ENCODE measurements around the gene PHRF1.

PHRF1 gene

DNA sequence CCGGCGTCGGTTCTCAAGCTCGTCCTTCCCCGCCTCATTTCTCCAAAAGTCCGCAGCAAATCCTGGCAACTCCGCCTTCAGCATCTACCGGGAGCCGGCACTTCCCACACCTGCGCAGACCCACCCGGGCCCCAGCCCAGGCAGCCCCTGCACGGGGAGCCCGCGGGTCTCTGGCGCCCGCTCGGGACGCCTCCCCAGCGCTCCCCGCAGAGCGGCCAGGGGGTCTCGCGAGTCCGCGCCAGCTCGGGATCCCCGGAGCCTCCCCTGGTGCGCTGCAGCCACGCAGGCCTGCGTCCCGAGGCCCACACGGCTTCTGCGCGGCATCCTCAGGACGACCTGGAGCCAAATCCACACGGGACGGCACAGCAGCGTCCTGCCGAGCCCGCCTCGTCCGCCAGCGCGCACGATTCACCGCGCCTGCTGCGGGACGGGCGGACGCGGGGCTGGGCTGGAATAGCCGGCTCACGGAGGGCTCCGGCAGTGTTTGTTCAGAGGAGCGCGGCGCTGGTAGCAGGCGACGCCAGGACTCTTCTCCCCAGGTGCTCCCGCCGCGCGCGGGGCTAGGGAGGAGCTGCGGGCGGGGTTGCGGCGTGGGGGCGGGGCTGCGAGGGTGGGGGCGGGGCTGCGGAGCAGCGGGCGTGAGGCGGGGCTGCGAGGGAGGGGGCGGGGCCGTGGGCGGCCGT, 816 bp upstream of the PHRF1 start:
- DNase-seq = no peak

DNA sequence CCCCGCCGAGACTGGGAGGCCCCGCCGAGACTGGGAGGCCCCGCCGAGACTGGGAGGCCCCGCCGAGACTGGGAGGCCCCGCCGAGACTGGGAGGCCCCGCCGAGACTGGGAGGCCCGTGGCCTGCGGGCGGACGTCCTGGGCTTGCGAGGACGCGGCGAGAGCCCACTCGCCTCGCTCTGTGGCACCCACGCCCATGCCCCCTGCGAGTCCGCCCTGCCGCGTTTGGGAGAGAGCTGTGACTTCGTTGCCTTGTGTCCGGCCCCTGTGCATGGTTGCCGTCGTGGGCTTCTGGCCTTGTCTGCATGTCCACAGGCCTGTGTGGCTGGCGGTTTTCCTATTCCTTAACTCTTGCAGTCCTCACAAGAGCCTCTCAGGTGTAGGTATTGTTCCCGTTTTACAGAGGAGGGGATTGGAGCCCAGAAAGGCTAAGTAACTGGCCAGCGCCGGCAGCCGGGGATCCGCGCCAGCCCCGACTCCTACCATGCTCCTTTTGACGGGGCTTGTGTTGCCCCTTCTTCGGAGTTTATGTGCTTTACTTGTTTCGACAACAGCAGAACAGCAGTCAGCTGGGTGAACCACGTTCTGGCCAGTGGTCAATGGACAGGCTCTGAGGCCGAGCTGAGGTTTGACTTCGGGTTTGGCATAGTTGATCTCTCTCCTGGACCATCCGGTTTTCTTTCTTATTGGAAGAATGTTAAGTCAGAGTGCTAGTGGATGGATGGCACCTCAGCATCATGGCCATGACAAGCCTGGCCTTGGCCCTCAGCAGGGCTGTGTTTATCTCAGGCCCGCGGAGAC, 741 bp downstream of the PHRF1 start:
- no peak for DNase-seq

DNA sequence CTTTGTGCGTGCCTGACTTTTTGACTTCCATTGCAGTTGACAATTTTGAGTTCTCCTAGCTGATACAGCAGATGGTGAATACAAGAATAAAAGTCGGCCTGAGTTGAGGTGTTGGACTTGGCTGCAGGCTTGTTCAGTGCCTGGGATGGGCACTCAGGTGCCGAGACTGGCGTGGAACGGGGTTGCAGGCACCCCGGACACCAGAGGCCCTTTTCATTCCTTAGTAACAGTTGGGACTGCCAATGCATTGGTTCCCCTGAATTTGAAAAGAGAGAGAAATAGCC, 1.3 kb downstream of the PHRF1 start:
- no peak for DNase-seq

DNA sequence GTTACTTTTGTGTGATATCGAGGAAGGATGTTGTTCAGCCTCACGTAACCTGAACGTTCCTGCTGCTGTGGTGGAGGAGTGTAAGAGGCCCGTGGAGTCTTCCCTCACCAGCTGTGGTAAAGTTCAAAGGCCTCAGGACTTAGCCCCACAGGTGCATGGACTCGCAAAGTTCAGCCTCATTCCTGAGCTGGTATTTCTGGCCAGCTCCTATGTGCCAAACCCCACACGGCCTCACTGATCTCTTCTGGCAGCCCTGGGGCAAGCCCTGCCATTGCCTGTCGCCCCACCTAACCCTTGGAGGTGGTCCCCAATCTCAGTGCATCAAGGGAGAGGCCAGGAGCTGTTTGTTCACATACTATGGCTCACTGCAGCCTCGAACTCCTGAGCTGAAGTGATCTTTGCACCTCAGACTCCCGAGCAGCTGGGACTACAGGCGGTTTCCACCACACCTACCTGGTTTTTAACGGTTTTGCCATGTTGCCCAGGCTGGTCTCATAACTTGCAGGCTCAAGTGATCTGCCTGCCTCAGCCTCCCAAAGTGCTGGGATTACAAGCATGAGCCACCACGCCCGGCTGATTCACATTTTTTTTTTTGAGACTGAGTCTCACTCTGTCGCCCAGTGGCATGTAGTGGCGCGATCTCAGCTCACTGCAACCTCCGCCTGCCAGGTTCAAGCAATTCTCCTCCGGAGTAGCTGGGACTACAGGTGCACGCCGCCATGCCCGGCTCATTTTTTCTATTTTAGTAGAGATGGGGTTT, 2.2 kb downstream of the PHRF1 start:
- DNase-seq = no peak

DNA sequence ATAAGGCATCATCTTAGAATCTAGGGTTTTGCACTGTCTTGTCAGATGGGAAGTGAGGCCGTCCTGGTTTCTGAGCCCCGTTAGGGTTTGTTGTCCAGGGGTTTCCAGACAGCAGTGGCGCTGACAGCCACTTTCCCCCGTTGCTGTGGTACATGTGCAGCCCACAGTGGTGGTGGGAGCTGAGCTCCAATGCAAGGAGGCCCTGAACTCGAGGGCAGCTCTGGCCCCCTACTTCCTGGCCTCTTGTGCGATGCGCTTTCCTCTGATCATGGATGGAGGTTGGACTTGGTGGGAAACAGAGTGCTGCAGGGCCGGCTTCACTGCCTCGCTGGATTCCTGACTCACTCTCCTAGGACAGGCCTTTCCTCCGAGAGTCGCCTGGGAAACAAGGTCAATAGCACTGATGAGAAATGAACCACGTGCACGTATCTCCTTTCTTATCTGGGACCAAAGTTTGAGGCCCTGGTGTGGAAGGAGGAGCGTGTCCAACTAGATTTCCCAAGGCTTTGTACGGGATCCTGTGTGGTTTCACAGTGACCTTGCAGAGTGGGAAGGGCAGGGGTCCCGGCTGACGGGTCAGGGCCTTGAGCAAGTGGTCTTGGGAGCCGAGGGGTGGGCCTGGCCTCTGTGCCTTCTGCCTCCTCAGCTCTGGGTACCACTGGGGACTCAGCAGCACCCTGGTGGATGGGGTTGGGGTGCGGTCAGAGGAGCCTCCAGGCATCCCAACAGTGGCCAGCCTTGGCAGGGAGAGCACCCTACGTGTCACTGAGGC, 3.7 kb downstream of the PHRF1 start:
- DNase-seq = no peak

DNA sequence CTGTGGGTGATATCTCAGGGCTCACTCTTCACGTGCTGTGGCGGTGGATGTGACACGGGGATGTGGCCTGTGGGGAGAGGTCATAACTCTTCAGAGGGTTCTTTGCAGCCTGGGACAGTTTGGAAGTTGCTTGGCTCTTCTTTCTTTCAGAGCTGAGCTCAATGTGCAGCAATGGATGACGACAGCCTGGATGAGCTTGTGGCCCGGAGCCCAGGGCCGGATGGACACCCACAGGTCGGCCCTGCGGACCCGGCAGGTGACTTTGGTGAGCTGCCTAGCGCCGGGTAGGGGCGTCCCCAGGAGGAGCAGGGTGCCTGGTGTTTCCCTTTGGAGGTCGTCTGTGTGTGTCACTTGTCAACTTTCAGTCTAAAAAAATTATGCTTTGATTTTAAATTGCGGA, 5.1 kb downstream of the PHRF1 start:
- no peak for DNase-seq

DNA sequence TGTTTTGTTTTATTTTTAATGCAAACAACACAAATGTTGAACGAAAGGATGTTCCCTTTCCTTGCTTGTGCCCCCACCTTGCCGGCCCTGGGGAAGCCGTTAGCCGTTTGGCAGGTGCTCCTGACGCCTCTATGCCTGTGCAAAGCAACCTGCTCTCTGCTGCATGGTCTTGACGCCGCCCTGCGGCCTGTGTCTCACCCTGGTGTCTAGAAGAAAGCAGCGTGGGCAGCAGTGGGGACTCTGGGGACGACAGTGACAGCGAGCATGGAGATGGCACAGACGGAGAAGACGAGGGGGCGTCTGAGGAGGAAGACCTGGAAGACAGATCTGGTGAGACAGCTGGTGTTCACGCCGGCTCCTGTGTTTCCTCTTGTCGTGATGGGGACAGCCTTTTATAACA, 5.5 kb downstream of the PHRF1 start:
- DNase-seq = no peak

DNA sequence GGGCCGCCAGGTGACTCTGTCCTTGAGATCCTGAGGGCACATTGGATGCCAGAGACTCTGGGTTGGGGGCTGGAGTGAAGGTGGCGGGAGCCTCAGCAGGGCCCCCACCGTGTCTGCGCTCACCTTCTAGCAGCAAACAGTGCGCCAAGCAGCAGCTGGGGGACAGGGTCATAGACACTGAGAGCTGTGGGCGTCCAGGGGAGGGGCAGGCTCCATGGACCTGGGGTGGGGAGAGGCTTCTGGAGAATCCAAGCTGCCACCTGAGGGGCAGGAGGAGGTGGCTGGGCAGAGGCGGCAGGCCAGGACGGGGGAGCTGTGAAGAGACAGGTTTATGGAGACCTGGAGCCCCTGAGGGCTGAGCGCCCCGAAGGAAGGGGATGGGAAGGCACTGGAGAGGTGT, 8.0 kb downstream of the PHRF1 start:
- DNase-seq = no peak

DNA sequence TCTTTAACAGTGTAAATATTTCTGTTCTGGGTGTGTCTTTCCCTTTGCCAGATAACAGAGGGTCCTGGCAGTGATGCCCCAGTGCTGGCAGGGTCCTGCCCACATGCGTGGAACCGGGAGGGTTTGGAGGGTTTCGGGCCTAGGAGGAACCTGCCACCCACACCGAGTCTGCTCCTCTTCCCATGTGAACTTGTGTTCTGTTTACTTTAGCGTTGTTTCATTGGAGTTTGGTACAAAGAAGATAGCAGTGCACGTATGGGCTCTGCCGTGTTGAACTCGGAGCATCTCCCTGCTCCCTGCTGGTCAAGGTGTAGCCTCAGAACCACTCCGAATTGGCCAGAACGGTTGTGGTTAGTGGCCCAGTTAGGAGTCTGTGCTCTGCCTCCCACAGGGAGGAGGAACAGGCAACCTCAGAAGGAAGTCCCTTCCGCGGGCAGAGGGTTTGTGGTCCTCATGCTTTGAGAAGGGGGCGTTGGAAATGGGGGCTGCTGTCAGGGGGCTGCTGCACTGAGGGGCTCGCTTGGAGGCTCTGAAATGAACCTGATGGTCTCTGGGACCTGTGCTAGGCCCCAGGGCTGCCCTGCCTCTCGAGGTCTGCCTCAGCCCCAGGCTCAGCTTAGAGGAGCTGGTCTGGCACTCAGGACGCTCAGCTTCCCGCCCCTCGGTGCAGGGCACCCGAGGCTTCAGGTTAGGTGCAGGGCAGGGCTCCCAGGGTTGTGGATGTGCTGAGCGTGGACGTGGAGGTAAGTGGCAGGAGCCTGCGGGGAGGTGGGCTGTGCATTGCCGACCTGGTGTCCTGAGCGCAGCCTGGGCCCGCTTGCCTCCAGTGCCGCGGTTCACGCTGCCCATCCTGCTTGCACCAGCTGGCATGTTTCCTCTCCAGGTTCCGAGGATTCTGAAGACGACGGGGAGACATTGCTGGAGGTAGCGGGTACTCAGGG, 10.4 kb downstream of the PHRF1 start:
- DNase-seq = no peak

DNA sequence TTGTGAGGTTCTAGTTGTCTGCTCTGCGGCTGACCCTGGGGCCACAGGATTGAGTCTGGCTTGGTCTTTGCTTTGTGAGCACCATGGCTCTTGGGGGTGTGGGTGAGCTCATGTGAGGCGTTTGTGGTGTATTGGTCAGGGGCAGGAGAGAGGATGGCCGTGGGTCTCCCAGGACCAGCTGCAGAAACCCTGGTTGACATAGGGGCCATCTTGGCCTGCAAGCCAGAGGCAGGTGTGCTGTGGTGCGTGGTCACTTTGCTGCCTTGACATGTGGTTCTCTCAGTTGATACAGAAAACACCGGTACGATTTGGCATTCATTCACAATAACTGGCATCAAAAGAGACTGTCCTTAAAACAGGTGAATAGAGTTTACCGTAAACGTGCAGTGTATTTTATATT, 11.3 kb downstream of the PHRF1 start:
- DNase-seq = no peak

DNA sequence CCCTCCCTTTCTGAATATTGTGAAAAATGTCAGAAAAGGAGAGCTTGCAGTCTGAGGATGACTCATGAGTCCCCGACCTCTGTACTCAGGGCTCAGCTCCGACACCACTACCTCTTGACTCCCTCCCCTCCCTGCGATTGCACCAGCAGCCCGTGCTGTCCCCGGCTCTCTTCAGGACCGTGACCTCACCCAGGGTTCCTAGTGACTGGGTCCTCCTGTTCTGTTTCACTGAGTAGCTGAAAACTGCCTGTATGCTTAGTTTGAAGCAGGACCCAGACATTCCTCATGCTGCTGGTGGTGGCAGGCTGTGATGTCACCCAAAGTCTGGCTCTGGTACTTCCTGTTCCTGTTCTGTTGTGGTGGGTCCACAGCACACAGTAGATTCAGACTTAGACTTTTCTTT, 11.7 kb downstream of the PHRF1 start:
- peak; percentile 91 for DNase-seq

DNA sequence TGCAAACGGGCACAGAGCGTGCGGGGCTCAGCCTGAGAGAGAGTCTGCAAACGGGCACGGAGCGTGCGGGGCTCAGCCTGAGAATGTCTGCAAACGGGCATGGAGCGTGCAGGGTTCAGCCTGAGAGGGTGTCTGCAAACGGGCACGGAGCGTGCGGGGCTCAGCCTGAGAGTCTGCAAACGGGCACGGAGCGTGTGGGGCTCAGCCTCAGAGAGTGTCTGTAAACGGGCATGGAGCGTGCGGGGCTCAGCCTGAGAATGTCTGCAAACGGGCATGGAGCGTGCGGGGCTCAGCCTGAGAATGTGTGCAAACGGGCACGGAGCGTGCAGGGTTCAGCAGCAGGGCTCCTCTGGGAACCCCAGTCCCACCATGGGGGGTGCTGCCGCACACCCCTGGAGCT, 13.5 kb downstream of the PHRF1 start:
- DNase-seq = no peak

DNA sequence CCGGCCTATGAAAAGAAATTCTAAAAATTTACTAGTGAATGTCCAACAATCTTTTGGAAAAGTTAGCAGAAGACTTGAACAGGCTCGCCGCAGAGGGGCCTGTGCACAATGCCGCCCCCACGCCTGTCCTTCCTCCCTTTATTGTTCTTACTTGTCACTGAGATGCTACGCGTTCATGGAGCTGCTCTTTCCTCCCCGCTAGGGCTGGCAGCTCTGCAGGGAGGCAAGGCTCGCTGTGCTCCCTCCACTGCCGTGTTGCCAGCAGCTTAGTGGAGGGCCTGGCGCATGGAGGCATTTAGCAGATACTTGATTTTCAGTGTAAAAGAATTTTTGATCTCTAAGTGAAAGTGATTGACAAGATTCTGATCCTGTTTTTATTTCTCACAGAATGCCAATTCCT, 14.7 kb downstream of the PHRF1 start:
- DNase-seq = no peak

DNA sequence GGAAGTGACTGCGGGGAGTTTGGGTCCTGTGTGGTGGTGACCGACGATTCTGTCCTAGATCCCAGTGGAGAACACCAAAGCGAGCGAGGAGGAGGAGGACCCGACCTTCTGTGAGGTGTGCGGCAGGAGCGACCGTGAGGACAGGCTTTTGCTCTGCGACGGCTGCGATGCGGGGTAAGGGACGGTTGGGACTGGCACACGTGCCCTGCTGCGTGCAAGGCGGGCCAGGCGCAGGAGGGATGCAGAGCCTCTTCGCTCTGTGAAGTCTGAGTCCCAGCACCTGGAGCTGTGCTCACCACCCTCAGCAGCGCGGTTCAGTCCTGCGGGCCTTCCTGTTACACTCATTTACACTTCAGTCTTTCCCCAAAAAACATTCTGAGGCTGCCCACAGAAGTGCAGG, 16.2 kb downstream of the PHRF1 start:
- DNase-seq = no peak

DNA sequence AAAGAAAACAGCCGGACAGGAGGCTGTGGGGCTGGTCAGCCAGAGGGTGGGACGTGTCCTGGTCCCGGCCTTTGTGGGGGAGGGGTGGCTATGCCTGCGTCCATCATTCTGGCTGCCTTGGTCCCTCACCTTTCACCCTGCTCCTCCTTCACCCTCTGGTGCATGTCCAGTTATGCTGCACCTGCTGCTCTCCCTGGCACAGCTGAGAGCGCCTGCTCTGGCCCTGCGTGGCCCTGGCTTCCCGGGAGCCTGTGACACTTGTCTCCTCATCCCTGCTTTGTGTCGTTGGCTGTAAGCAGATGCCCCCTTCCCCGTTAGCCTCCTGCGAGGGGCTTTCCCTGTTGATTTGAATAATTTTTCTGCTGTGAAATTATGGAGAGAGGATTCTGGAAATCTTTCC, 16.6 kb downstream of the PHRF1 start:
- DNase-seq = no peak

DNA sequence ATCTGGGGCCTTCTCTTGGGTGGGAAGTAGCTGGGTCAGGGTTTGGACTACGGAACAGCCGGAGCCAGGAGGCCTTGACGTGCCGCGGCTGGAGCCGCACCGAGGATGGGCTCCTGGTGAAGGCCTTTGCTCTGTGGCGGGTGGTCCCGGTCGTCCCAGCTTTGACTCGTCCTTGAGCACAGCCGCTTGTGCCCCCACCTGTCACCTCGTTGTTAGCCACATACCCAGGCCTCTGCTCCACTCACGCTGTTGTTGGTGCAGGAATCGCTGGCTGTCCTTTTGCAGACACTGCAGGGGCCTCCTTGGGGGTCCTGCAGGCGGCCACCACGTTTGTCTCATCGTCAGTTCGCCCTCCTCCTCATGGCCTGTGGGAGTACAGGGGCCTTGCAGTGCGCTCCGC, 17.1 kb downstream of the PHRF1 start:
- DNase-seq = no peak

DNA sequence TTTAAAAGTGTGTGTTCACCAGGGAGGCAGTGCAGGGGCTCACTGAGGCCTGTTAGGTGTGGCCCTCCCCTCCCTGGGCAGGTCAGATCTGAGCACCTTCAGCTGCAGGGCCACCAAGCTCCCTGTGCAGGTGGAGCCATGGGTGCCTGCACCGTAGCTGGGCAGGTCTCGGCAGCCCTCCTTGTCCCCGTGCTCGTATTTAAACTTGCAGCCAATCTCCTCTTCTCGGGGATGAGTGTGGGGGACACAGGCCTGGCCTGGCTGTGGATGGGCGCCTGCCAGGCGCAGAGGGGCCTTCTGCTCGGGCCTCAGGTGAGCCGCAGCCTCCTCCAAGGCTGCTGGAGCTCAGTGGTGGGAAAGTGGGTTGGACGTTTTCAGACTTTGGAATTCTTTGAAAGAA, 19.1 kb downstream of the PHRF1 start:
- DNase-seq = no peak

DNA sequence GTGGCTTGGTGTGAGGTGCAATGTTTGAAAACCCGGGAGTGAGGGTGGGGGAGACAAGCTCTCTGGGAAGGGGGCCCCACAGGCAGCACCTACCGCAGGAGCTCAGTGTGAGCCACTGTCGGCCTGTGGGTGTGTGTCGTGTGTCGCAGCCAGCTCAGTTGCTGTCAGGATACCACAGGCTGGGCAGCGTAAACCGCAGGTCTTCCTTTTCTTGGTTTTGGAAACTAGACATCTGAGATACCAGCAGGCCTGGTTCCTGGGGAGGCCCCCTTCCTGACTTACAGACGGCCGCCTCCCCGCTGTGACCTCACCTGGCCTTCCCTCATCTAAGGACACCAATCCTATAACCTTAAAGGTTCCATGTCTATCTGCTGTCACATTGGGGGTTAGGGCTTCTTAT, 20.1 kb downstream of the PHRF1 start:
- DNase-seq = no peak

DNA sequence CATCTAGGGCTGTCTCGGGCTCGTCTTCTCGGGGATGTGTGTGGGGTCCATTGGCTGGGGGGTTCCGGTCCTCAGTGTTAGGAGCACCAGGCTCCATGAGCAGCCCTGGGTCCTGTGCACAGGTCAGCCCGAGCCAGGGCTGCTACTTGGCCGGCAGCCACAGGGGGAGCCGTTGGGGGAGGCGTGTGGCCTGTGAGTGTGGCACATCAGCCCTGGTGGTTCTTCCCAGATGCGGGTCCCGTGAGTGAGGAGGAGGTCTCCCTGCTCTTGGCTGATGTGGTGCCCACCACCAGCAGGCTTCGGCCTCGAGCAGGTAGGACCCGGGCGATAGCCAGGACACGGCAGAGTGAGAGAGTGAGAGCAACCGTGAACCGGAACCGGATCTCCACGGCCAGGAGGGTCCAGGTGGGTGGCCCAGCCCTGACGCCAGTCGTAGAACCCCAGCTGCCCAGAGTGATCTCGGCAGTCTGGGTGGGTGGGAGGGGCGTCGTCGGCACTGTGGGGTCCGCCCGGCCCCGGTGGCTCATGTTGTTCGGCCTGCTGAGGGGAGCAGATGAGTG, 21.0 kb downstream of the PHRF1 start:
- DNase-seq = no peak

DNA sequence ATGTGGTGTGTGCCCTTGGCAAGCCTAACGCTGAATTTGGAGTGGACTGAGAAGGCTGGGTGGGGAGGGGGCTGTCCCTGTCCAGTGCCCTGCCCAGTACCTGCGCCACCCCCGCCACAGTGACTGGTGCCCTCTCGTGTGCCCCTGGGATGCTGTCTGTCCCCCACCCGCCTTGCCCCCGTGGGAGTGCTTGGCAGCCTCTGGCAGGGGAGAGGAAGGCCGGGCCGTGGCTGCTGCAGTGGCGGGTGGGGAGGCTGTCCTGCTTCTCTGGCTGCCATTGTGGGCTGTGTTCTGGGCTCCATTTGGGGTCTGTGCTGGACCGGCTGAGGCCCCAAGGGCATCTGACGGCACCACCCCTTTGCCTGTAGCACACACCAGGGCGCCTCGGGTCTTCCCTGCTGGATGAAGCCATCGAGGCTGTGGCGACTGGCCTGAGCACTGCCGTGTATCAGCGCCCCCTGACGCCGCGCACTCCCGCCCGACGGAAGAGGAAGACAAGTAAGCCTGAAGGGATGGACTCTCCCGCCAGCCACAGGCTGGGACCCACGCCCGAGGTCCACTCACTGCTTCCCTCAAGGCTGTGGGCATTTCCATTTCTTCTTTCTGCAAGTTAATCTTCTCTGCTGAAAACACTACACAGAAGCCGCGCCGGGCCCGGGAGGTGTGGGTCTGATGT, 21.9 kb downstream of the PHRF1 start:
- no peak for DNase-seq

DNA sequence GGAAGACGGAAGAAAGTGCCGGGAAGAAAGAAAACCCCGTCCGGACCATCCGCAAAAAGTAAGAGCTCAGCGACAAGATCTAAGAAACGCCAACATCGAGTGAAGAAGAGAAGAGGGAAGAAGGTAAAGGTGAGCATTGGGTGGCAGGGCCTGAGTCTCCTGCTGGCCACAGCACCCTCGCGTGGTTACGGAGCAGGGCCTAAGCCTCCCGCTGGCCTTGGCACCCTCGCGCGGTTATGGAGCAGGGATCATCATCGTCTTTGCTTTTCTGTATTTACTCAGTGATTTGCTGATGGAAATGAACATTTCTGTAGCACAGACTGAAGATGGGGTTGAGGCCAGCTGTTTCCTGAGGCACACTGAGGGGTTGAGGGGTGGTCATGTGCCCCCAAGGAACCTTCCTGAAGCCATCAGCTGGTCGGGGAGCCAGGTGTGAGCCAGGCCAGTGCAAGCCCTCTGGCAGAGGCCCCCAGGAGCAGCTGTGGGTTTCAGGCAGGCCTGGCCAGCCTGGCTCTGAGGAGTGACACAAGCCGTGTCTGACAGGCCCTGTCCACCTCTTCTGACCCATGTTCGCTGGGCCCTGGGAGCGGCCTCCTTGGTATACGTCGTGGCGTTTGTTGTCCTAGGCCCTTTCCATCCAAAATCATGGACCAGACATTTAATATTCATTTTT, 25.4 kb downstream of the PHRF1 start:
- DNase-seq = no peak

All from suppressor macrophage treated with lipopolysaccharide for 4 hours (primary cell).